ENCODE measurements around the gene ALCAM. TPM values are rescaled to one million over a fixed set of nuclear protein-coding genes. Genes with fewer than 3 reads are reported as not detected.

The ALCAM gene
- total RNA-seq, 2 experiments from 2014 or later: 47.7 to 51.3 TPM

DNA sequence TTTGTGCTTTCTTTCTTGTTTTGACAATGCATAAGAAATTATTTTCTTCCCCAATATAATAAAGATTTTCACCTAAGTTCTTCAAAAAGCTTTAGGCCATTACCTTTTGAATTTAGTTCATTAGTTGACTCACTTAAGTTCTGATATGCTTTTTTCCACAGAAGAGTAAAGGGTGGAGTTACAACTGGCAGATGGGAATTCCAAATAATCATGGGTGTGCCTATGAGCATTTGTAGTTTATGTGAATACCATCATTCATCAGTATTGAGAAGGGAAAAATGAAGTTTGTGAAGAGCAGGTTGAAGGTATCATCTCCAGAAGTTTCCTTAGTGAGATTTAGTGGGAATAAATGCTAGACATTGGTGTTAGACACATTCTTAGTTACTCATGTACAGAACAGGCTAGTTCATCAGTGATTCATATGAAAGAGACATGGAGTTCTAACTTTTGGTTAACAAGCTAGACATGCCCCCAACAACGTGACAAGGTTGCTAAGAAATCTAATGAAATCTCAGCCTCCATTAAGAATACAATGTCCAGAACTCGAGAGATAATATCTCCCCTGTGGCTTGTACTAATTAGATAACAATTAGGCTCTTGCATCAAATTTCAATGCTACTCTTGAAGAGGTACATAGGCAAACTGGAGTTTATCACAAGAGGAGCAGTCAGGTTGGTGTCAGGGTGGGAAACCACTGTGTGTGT lies 16.9 kb upstream of the ALCAM start:
- Histone ChIP-seq H3K36me3 (ENCODE audit: insufficient read depth, low read length) (no peaks in the 10 kb centered on the region), H3K9me2 (ENCODE audit: insufficient read depth, low read length) (no peaks in the 10 kb centered on the region), H4K20me1 (ENCODE audit: insufficient read depth, low read length) (no peaks in the 10 kb centered on the region), H3K4me2 (ENCODE audit: low read length) (no peak overlapping the region), H3K4me3 (ENCODE audit: low read depth, low read length, poor library complexity, severe bottlenecking) (no peak overlapping the region), H3K4me1 (ENCODE audit: insufficient read depth, low read length, poor library complexity, severe bottlenecking) (no peaks in the 10 kb centered on the region), H3K79me2 (ENCODE audit: insufficient read depth, low read depth, low read length) (no peaks in the 10 kb centered on the region), H2AFZ (ENCODE audit: low read length) (no peak overlapping the region), H3K9me3 (ENCODE audit: low read length) (no peaks in the 10 kb centered on the region), H3K27ac (ENCODE audit: low read depth, low read length, poor library complexity, severe bottlenecking) (no peak overlapping the region)
- no peak for DNase-seq (ENCODE audit: low spot score)
- ChIA-PET CTCF (ENCODE audit: unreplicated experiment) (no interaction called here), POLR2A (no interaction called here)
- intact Hi-C loops (cut with micrococcal nuclease; ENCODE audit: unreplicated experiment): no loop called here
- BruUV-seq (replicated peaks): no TSS peak
- no peak for TF ChIP-seq EZH2phosphoT487 (IDR thresholded peaks at IDR 0.05; ENCODE audit: borderline replicate concordance, low read depth, low read length)
- TF ChIP-seq, protein P1, sequence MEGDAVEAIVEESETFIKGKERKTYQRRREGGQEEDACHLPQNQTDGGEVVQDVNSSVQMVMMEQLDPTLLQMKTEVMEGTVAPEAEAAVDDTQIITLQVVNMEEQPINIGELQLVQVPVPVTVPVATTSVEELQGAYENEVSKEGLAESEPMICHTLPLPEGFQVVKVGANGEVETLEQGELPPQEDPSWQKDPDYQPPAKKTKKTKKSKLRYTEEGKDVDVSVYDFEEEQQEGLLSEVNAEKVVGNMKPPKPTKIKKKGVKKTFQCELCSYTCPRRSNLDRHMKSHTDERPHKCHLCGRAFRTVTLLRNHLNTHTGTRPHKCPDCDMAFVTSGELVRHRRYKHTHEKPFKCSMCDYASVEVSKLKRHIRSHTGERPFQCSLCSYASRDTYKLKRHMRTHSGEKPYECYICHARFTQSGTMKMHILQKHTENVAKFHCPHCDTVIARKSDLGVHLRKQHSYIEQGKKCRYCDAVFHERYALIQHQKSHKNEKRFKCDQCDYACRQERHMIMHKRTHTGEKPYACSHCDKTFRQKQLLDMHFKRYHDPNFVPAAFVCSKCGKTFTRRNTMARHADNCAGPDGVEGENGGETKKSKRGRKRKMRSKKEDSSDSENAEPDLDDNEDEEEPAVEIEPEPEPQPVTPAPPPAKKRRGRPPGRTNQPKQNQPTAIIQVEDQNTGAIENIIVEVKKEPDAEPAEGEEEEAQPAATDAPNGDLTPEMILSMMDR (conservative IDR thresholded peaks at IDR 0.05; ENCODE audit: low read length): no peak

DNA sequence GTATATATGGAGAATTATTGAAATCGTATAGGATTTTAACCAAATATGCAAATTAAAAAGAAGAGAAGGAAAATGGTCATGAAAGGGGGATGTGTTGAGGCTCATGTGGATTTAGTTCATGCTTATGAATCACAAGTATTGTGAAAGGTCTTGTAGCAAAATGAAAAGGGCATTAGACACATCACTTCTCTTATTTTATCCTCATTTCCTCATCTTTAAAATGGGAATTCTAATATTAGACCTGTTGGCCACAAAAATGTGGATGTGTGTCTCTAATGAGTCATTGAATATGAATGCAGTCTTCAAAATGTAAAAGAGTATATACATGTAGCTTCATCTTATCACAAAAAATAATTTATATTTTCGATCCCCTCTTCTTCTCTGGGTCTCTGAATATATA lies 14.9 kb upstream of the ALCAM start:
- BruUV-seq (replicated peaks): no TSS peak
- CTCF ChIA-PET (ENCODE audit: unreplicated experiment): no interaction called here

DNA sequence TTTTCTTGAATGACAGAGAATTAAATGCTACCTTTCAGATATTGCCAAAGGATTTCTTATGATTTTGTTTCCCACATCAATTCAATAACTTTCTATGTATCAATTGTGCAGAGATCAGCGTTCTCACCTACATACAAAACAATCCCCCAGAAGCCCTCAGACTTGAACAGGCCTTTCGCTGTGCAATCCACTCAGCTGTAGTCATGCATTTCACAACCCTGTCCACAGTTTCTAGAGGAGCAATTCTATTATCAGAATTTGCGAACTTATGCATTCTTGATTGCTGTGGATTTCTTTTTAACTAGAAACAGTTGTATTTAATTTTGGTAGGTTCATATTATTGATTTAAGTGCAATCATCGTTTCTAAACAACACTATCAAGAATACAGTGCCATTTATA lies 13.7 kb upstream of the ALCAM start:
- Histone ChIP-seq H3K4me1 (ENCODE audit: insufficient read depth, low read length, poor library complexity, severe bottlenecking) (no peaks in the 10 kb centered on the region), H2AFZ (ENCODE audit: low read length) (no peak overlapping the region), H3K9me2 (ENCODE audit: insufficient read depth, low read length) (no peaks in the 10 kb centered on the region), H4K20me1 (ENCODE audit: insufficient read depth, low read length) (no peaks in the 10 kb centered on the region), H3K27ac (ENCODE audit: low read depth, low read length, poor library complexity, severe bottlenecking) (no peak overlapping the region), H3K4me2 (ENCODE audit: low read length) (no peak overlapping the region), H3K36me3 (ENCODE audit: insufficient read depth, low read length) (no peaks in the 10 kb centered on the region), H3K4me3 (ENCODE audit: low read depth, low read length, poor library complexity, severe bottlenecking) (no peak overlapping the region), H3K9me3 (ENCODE audit: low read length) (no peaks in the 10 kb centered on the region), H3K79me2 (ENCODE audit: insufficient read depth, low read depth, low read length) (no peaks in the 10 kb centered on the region)
- CTCF ChIA-PET (ENCODE audit: unreplicated experiment): no interaction called here
- intact Hi-C loops (cut with micrococcal nuclease; ENCODE audit: unreplicated experiment): no loop called here
- POLR2A ChIA-PET: no interaction called here
- no peak for TF ChIP-seq EZH2phosphoT487 (IDR thresholded peaks at IDR 0.05; ENCODE audit: borderline replicate concordance, low read depth, low read length)
- TF ChIP-seq, protein P1 (conservative IDR thresholded peaks at IDR 0.05; ENCODE audit: low read length): no peak
- no TSS peak for BruUV-seq (replicated peaks)
- DNase-seq (ENCODE audit: low spot score): no peak

More for the DNA sequence above, 14.9 kb upstream of the ALCAM start:
- no peaks in the 10 kb centered on the region for H4K20me1 ChIP-seq (ENCODE audit: insufficient read depth, low read length)
- DNase-seq (ENCODE audit: low spot score): no peak
- H3K4me3 ChIP-seq (ENCODE audit: low read depth, low read length, poor library complexity, severe bottlenecking): no peak overlapping the region
- H3K36me3 ChIP-seq (ENCODE audit: insufficient read depth, low read length): no peaks in the 10 kb centered on the region
- H2AFZ ChIP-seq (ENCODE audit: low read length): no peak overlapping the region
- TF ChIP-seq, protein P1 (conservative IDR thresholded peaks at IDR 0.05; ENCODE audit: low read length): no peak
- no peak for TF ChIP-seq EZH2phosphoT487 (IDR thresholded peaks at IDR 0.05; ENCODE audit: borderline replicate concordance, low read depth, low read length)
- no peak overlapping the region for H3K4me2 ChIP-seq (ENCODE audit: low read length)
- H3K9me2 ChIP-seq (ENCODE audit: insufficient read depth, low read length): no peaks in the 10 kb centered on the region
- H3K9me3 ChIP-seq (ENCODE audit: low read length): no peaks in the 10 kb centered on the region
- H3K27ac ChIP-seq (ENCODE audit: low read depth, low read length, poor library complexity, severe bottlenecking): no peak overlapping the region
- intact Hi-C loops (cut with micrococcal nuclease; ENCODE audit: unreplicated experiment): no loop called here
- no peaks in the 10 kb centered on the region for H3K79me2 ChIP-seq (ENCODE audit: insufficient read depth, low read depth, low read length)
- H3K4me1 ChIP-seq (ENCODE audit: insufficient read depth, low read length, poor library complexity, severe bottlenecking): no peaks in the 10 kb centered on the region
- POLR2A ChIA-PET: interaction anchor here (0.7 to 0.9 kb wide), 2 partner anchors 13 to 28 kb away, joined by 3 read pairs; no protein-coding TSS in a partner anchor

All from OCI-LY7 (cell line).